Stomach (tissue), 9 donors: ENCODE data around the gene ADGRF4. TPM values are rescaled to one million over a fixed set of nuclear protein-coding genes. Genes with fewer than 3 reads are reported as not detected.
A peak's percentile ranks its signal among the peaks of the same experiment; 100 is the strongest.

Source experiments
- DNase-seq, 2 donors: peaks; one replicate each; pipeline versions ENCODE4 v3.0.0 to v3.0.0-alpha.2; 2013 to 2019
- H3K27ac ChIP-seq, 5 donors: fragments of 200-600 bp in 4 of 5; sonication (generic) in 4 of 5; one replicate each; pipeline ENCODE4 v1.5.1; 2013 to 2019; ENCODE audit warnings: mild to moderate bottlenecking in 1 of 5, moderate library complexity in 1 of 5
- H3K27me3 ChIP-seq, 3 donors: fragments of 200-600 bp; sonication (generic); one replicate each; pipeline ENCODE4 v1.5.1; 2017 to 2019; ENCODE audit warnings: mixed run types in 1 of 3
- H3K36me3 ChIP-seq, 4 donors: fragments of 200-600 bp; sonication (generic); 1 replicate in 3 of 4; 2 replicates in 1 of 4; pipeline ENCODE4 v1.5.1; 2016 to 2019
- H3K4me1 ChIP-seq, 4 donors: fragments of 200-600 bp; sonication (generic); one replicate each; pipeline ENCODE4 v1.5.1; 2016 to 2019
- H3K4me3 ChIP-seq, 4 donors: fragments of 200-600 bp; sonication (generic) in 3 of 4; one replicate each; pipeline ENCODE4 v1.5.1; 2016 to 2019; ENCODE audit warnings: mild to moderate bottlenecking in 1 of 4
- H3K9me3 ChIP-seq, 4 donors: fragments of 200-600 bp; sonication (generic); one replicate each; pipeline ENCODE4 v1.5.1; 2016 to 2019
- CTCF ChIP-seq, 7 experiments: fragments of 450-650 bp in 4 of 7; fragments of 200-600 bp in 3 of 7; sonication (generic) in 3 of 7; IDR thresholded peaks; one replicate each; pipeline ENCODE4 v1.5.1; 2016 to 2019; ENCODE audit warnings: antibody characterized with exemption in 7 of 7, control low read depth in 2 of 7, mild to moderate bottlenecking in 1 of 7
- EP300 ChIP-seq: sonication (generic); formaldehyde crosslinking; IDR thresholded peaks from one replicate; pipeline ENCODE4 v1.6.1; 2017; ENCODE audit warnings: antibody characterized with exemption
- POLR2A ChIP-seq, 4 donors: fragments of 450-650 bp; IDR thresholded peaks; one replicate each; pipeline ENCODE4 v1.6.1; 2016; ENCODE audit warnings: antibody characterized with exemption in 4 of 4, control low read depth in 2 of 4, mild to moderate bottlenecking in 1 of 4, moderate library complexity in 1 of 4
- POLR2AphosphoS5 ChIP-seq, 3 donors: sonication (generic); formaldehyde crosslinking; IDR thresholded peaks; one replicate each; pipeline ENCODE4 v1.6.1; 2016; ENCODE audit warnings: antibody characterized with exemption in 3 of 3
- WGBS, 5 donors: extraction: QIAGEN DNeasy Blood & Tissue Kit in 3 of 5; methylation state at CpG; one replicate each; pipeline versions ENCODE4 v1.1.5 to v1.1.7; 2013 to 2018; 5-methylcytosine and 5-hydroxymethylcytosine counted together
- intact Hi-C: fragments of 100-400 bp; cut with DNase I; formaldehyde crosslinking; loops from one replicate; pipeline ENCODE4 v1.15.1; 2023; ENCODE audit warnings: low total_unique reads
- polyA plus RNA-seq, 3 donors: library from polyadenylated mRNA; stranded (reverse); fragments of 200-250 nt; gene quantifications; one replicate each; pipeline ENCODE4 v1.2.3, GENCODE V29; 2013
- total RNA-seq, 5 donors: library from RNA; depleted of rRNA; stranded (reverse); fragments of >200 nt; gene quantifications; one replicate each; pipeline versions ENCODE4 v1.1.0 to v1.2.3, GENCODE V29; 2014 to 2016
- donor health status: healthy with polysubstance abuse.
- donor health status: Bipolar disorder and iron deficiency.
- donor health status: healthy.

The ADGRF4 gene
- total and polyA plus RNA-seq, 8 donors: 6.5 TPM; not detected in 7

- no peaks in the 10 kb centered on the region for H3K4me1 ChIP-seq
- intact Hi-C loops: no loop called here
- whole genome bisulfite sequencing, 5 donors: 29 to 47% (median 37%) methylated on average over 4 of the region's 4 CpGs
- peak in 1 of 2 donors; percentile 35 for DNase-seq
- no peak for TF ChIP-seq POLR2A (IDR thresholded peaks at IDR 0.05)
- no peak for TF ChIP-seq POLR2AphosphoS5 (IDR thresholded peaks at IDR 0.05)
- TF ChIP-seq CTCF (IDR thresholded peaks at IDR 0.05): no peak
- no peak for TF ChIP-seq EP300
- H3K36me3 ChIP-seq: no peaks in the 10 kb centered on the region
- H3K27ac ChIP-seq: no peak overlapping the region
- no peaks in the 10 kb centered on the region for H3K9me3 ChIP-seq
- H3K27me3 ChIP-seq: no peaks in the 10 kb centered on the region
- no peak overlapping the region for H3K4me3 ChIP-seq
Observed at GRCh38 chr6:47701363-47701762, 3.0 kb downstream of the ADGRF4 start.

- TF ChIP-seq POLR2AphosphoS5 (IDR thresholded peaks at IDR 0.05) (no peak), POLR2A (IDR thresholded peaks at IDR 0.05) (no peak), EP300 (no peak), CTCF (IDR thresholded peaks at IDR 0.05) (no peak)
- no peaks in the 10 kb centered on the region for H3K36me3 ChIP-seq
- H3K27me3 ChIP-seq: no peaks in the 10 kb centered on the region
- intact Hi-C loops: no loop called here
- DNase-seq: no peak
- no peak overlapping the region for H3K27ac ChIP-seq
- H3K4me1 ChIP-seq: no peaks in the 10 kb centered on the region
- 50 to 66% (median 59%) methylated on average over 5 of the region's 5 CpGs for WGBS, 5 donors
- H3K4me3 ChIP-seq: no peak overlapping the region
- no peaks in the 10 kb centered on the region for H3K9me3 ChIP-seq
Observed at GRCh38 chr6:47709160-47709559, 10.8 kb downstream of the ADGRF4 start.

- intact Hi-C loops: no loop called here
- 45 to 65% (median 50%) methylated on average over 1 of the region's 1 CpG for whole genome bisulfite sequencing, 5 donors
- no peak for TF ChIP-seq EP300
- TF ChIP-seq POLR2AphosphoS5 (IDR thresholded peaks at IDR 0.05): no peak
- TF ChIP-seq CTCF (IDR thresholded peaks at IDR 0.05): no peak
- no peak for TF ChIP-seq POLR2A (IDR thresholded peaks at IDR 0.05)
- Histone ChIP-seq H3K27me3 (no peaks in the 10 kb centered on the region), H3K4me3 (no peak overlapping the region), H3K9me3 (no peaks in the 10 kb centered on the region), H3K36me3 (no peaks in the 10 kb centered on the region), H3K27ac (no peak overlapping the region), H3K4me1 (no peaks in the 10 kb centered on the region)
- DNase-seq: no peak
Observed at GRCh38 chr6:47710295-47710694, 11.9 kb downstream of the ADGRF4 start.

GRCh38 chr6:47713200-47713599, 14.8 kb downstream of the ADGRF4 start:
- H3K36me3 ChIP-seq: no peaks in the 10 kb centered on the region
- no peak overlapping the region for H3K4me3 ChIP-seq
- H3K4me1 ChIP-seq: no peaks in the 10 kb centered on the region
- H3K27ac ChIP-seq: no peak overlapping the region
- no peaks in the 10 kb centered on the region for H3K9me3 ChIP-seq
- TF ChIP-seq EP300 (no peak), POLR2AphosphoS5 (IDR thresholded peaks at IDR 0.05) (no peak), CTCF (IDR thresholded peaks at IDR 0.05) (no peak), POLR2A (IDR thresholded peaks at IDR 0.05) (no peak)
- H3K27me3 ChIP-seq: no peaks in the 10 kb centered on the region
- DNase-seq: no peak
- intact Hi-C loops: no loop called here
- 95 to 96% (median 95%) methylated on average over 2 of the region's 2 CpGs for WGBS, 5 donors
